ENCODE results near the gene C20orf204.

C20orf204 gene

DNA sequence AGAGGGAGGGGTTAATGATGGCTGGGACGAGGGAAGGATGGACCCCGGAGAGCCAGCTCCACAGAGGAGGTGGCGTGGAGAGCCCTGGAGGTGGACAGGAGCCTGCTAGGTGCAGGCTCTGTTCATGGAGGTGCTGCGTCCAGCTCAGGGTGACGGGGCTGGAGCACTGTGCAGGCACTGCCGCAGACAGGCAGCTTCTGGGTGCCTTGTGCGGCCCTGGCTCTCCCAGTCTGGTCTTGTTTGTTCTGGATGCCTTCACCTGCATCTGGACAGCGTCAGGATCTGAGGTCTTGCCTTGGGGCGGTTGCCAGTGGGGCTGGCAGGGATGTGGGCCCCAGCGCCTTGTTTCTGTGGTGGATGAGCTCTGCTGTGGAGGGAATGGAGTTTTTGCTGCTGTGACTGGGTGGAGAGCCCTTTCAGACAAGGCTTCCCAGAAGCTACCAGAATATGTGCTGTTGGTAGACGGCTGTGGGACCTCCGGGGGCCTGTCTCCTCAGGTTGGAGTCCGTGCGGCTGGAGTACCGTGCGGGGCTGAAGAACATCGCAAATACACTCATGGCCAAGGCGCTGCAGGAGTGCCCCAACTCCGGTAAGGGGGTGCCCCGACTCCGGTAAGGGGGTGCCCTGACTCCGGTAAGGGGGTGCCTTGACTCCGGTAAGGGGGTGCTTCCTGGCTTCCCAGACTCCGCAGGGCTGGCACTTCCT, 7.8 kb upstream of the C20orf204 start:
- no peak for DNase-seq (ENCODE audit: low spot score)

DNA sequence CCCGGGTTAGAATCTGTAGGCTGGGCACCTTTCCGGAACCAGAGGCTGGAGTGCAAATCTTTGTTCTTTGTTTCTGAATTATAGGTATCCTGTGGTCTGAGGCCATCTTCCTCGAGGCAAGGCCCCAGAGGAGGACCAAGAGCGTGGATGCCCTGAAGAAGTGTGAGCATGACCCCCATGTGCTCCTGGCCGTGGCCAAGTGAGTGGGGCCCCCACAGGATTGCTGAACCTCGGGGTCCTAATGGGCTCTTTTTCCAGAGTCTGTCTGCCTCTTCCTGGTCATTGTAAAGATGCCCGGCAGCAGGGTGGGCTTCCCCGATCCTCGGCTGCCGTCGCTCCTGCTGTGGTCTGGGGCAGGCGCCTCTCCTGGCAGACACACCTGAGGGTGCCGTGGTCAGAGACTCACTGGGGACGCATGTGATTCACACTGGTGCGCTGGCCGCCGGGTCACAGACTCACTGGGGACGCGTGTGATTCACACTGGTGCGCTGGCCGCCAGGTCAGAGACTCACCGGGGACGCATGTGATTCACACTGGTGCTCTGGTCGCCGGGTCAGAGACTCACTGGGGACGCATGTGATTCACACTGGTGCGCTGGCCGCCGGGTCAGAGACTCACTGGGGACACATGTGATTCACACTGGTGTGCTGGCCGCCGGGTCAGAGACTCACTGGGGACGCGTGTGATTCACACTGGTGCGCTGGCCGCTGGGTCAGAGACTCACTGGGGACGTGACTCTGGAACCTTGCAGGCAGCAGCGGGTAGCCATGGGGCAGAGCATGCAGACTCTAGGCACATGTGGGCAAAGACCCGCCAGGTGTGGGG, 6.5 kb upstream of the C20orf204 start:
- no peak for DNase-seq (ENCODE audit: low spot score)

DNA sequence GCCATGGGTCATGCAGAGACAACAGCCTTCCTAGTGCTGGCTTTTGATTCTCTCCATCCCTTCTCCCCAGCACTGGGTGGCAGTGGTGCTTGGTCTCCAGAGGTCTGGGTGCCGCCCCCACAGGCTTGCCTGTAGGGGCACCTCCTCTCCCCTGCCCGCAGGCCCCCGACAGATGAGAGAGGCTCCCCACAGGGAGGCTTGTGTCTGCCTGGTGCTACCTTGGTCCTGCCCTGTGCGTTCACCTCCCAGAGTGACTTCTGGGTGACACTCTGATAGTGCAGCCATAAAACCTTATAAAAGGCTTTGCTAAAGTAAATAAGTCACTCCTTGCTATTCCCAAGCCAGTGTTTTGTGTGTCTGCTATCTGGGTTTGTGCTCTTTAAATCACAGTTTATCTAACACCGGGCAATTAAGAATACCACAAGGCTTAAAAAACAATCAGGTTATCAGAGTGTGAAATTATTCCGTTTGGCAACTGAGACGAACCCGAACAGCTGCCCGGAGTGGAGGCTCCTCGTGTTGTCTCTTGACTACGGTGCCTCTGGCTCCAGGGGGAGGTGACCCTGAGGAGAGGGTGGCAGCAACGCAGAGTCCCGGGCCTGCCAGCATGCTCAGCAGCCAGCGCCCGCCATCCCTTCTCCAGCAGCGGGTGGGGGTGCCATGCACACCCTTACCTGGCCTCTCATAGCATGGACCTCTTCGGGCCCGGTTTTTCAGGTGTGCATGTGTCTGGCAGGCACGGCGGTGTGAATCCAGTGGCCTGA, 5.4 kb upstream of the C20orf204 start:
- DNase-seq (ENCODE audit: low spot score), result no peak

DNA sequence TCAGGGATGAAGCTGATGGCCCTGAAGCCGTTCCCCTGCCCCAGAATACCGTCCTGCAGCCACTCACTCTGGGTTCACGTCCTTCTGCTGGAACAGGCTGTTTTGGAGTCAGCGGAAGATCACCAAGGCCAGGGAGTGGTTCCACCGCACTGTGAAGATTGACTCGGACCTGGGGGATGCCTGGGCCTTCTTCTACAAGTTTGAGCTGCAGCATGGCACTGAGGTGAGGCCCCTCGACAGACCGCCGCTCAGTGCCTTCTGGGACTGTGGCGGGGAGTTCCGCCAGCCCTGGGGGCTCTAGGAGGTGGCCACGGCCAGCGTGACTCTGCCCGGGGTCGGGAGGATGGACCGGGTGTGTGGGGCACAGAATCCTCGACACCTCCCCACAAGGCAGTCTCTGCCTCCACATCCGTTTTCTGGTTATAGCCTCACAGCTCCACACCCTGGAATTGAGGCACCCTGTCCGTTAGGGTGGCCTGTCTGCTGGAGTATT, 4.1 kb upstream of the C20orf204 start:
- DNase-seq (ENCODE audit: low spot score), result no peak

DNA sequence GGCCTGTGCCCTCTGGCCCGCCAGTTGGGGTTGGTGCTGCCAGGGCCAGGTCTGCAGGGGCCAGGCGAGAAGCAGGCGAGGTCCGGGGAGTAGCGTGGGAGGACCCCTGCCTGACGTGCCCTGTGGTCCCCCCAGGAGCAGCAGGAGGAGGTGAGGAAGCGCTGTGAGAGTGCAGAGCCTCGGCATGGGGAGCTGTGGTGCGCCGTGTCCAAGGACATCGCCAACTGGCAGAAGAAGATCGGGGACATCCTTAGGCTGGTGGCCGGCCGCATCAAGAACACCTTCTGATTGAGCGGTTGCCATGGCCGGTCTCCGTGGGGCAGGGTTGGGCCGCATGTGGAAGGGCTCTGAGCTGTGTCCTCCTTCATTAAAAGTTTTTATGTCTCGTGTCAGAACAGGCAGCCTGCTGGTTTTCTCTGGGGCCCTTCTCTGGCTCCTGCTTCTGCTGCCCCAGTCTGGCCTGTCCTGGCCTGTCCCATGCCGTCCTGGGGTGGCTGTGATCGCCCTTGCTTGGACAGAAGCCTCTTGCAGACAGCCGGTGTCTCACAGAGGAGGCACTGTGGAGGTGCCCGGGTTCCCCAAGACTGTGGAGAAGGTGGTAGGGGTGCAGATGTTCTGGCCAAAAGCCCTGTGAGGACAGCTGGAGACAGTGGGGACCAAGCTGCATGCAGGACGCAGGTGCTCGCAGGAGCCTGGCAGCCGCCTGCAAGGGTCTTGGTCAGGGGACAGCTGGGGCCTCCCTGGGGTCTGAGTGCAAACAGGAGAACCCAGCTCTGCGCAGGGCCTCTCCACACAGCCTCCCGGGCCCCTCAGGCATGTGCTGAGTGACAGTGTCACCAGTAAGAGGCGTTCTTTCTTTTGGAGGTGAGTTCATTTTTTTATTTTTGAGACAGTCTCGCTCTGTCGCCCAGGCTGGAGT, 3.0 kb upstream of the C20orf204 start:
- no peak for DNase-seq (ENCODE audit: low spot score)

DNA sequence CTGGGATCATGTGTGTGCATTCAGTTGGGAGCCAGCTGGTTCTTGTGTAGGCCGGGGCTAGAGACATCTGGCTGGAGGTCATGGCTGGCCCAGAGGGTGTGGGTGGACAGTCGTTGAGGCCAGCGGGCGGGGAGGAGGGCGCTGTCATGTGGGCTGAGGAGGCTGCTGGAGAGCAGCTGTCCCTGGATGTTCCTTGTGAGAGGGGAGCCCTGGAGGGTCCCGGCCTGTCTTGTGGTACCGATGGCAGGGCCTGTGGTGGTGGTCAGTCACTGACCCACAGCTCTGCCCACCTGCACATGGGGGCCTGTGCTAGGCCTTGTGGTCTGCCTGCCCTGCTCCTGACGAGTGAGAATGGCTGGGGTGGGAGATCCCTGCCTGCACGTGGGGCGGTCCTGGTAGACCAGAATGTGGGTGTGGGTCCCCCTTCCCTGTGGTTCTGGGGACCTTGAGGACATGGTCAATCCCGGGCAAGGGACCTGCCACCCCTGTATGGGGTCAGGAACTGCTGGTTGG, 1.9 kb upstream of the C20orf204 start:
- DNase-seq (ENCODE audit: low spot score), result no peak

DNA sequence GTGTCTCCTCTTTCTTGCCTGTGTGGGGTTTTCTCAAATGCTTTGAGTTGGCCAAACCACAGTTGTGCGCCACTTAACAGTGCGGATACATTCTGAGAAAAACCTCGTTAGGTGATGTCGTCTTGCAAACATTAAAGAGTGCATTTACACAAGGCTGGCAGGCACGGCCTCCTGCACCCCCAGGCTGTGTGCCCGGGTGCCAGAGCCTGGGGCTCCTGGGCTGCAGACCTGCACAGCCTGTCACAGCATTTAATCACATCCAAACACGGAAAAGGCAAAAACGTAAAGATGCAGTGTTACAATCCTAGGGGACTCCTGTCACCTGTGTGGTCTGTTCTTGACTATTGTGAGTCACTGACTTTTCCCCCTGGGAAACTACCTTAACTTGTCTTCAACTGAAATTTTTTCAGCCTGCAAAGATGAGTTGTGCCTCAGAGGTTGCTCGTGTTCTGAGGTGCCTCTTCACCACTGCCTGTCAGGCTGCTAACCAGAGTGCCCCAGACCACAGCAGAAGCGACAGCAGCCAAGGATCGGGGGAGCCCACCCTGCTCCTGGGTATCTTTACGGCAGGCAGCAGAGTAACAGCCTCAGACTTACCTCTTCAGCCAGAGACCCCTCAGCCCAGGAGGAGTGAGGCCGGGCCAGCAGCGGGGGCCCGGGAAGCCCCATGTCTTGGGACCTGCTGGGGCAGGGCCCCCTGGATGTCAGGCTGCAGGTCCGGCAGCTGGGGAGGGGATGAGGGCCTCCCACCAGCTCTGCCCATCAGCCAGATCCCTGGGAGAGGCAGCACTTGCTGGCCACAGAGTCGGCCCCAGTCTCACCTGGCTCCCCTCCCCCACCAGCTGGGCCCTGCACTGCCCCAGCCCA, 683 bp upstream of the C20orf204 start:
- DNase-seq (ENCODE audit: low spot score), result no peak

DNA sequence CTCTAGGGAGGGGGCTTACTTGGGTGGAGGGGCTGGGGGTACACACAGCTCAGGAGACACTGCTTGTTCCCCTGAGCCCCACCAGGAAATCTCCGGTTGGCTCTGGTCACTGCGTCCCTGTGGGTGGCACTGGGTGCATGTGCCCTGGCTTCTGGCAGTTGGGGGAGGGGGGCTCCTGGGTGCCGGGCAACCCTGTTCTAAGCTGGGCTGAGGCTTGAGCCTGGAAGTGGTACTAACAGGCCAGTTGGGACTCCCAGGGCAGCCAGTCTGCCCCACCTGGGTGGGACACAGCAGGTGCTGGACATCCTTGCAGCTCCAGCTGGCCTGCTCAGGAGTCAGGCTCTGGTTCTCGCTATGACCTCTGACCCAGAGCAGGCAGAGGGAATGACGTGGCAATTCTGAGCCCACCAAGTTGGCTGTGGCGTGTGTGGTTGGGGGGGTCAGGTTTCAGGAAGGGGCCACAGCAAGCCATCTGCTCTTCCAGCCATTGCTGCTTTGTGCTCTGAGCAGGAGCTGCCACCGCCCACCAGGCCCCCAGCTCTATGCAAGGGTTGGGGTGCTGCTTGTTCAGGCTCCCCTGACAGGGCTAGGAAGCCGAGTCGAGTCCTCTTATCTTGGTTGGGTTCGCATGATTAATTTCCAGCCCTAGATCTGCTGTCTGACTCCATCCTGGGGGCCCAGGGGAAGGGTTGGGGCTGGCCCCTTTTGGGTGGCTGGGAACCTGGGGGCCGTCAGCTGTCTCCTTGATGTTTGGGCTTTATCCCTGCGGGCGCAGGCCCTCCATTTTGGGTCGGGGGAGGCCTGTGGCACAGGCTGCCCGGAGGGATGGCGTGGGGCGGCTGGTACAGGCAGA, 590 bp downstream of the C20orf204 start:
- no peak for DNase-seq (ENCODE audit: low spot score)

DNA sequence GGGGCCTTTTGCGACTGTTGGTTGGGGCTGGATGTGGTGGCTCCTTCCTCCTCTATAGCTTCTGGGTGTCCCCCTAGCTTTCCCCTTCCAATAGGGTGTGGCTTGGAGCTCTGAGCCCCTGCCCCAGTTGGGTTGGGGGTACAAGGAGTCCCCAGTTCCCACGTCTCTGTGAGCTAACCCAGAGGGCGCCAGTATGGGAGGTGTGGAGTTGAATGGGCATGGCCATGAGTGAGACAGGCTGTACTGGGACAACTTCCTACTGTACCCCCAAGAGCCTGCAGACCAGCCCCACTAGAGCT, 1.2 kb downstream of the C20orf204 start:
- no peak for DNase-seq (ENCODE audit: low spot score)

DNA sequence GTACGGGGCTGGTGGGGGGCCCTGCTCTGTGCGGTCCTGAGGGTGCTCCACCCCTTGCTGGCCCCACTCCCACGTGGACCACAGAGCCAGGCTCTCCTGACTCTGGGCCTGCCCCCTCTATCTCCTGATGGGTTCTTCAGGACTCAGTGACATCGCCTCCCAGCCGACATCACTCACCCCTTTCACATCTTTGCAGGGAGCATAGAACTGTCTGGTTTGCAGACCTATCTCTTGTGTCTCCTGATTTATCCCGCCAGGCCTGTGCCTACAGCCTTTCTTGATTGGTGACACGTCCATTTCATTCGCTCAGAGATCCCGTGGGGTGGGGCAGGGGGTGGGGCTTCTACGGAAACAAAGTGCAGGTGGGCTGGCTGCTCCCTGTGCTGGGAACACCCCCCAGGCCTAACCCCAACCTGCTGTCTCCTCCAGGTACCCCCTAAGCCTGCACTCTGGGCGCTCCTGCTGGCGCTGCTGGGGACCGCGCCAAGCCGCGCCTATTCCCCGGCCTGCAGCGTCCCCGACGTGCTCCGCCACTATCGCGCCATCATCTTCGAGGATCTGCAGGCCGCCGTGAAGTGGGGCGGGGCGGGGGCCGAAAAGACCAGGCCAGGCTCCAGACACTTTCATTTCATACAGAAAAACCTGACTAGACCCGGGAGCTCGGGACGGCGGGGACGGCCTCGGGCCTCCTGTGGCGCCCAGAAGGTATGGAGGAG, 1.7 kb downstream of the C20orf204 start:
- peak; percentile 53 for DNase-seq (ENCODE audit: low spot score)

DNA sequence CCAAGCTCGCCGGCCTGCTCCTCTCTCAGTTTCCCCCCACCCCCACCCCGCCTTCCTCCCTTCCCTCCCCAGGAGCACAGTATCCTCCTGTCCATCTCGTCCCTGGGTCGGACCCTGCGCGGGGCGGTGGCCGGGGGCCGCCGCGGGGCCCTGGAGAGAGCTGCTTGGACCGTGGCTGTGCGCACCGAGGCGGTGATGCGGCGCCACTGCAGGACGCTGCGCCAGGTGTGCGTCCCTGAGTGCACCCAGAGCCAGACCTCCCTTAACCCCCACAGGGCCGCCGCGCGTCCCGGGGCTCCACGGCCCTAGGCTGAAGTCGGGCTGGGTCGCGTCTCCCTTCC, 2.2 kb downstream of the C20orf204 start:
- peak; percentile 72 for DNase-seq (ENCODE audit: low spot score)

DNA sequence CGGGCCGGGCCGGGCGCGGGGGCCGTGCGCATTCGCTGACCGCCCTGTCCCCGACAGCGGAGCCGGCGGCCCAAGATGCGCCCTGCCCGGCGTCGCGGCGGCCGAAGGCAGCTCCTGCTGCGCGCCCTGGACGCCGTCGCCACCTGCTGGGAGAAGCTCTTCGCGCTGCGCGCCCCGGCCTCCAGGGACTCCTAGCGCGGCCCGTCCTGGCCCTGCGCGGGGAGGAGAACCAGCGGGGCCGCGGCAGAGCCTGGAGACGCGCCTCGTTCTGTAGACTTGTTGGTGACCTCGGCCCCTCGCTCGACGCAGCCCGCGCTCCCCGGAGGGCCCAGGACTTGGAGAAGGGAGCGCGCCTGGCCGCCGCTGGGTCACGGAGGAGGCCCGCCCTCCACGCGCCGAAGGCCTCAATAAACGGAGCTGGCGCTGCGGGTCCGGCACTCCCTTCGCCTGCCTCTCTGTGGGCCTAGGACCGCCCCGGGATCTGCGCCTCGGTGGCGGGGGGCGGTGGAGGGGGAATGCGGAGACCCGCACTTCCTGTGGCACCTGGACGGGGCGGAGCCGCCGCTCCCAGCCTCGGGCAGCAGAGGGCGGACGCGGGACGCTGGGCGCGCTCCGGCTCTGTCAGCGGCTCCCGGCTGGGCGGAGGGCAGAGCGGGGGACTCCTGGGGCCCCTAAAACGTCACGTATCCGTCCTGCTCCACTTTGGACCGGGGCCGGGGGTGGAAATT, 2.7 kb downstream of the C20orf204 start:
- peak; percentile 90 for DNase-seq (ENCODE audit: low spot score)

DNA sequence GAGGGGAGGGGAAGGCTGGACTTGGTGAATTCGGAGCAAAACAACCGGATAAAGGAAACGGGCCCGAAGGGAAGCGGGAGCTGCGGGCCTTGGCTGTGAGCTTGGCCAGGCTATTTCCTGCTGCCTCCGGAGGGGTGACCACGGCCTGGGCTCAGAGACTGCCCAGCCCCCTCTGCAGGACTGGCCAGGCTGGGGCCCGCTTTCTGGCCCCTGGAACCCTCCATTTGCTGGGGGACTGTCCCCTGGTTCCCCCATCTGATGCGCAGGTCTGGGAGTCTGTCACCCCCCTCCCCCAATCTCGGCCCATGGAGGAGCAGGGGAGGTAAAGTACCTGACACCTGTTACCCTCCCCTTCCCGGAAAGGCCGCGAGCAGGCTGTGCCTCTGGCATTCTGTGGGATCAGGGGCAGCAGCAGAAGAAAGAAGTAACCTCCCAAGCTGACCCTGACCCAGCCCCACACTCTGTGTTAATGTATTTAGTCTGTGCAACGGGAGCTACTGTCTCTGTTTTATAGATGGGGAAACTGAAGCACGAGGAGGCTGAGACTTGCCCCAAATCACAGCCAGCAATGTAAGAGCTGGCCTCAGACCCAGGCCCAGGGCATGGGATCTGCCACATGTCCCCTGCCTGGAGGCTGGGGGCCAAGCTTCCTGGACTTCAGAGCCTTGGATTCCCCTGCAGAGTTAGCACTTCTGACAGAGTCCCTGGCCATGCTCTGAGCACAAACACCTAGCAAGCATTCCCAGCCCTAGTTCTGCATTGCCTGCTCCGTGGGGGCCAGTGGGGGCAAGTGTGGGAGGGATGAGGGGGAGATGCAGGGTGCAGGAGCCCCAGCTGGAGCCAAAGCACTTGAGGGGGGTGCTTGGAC, 3.5 kb downstream of the C20orf204 start:
- DNase-seq (ENCODE audit: low spot score), result no peak

DNA sequence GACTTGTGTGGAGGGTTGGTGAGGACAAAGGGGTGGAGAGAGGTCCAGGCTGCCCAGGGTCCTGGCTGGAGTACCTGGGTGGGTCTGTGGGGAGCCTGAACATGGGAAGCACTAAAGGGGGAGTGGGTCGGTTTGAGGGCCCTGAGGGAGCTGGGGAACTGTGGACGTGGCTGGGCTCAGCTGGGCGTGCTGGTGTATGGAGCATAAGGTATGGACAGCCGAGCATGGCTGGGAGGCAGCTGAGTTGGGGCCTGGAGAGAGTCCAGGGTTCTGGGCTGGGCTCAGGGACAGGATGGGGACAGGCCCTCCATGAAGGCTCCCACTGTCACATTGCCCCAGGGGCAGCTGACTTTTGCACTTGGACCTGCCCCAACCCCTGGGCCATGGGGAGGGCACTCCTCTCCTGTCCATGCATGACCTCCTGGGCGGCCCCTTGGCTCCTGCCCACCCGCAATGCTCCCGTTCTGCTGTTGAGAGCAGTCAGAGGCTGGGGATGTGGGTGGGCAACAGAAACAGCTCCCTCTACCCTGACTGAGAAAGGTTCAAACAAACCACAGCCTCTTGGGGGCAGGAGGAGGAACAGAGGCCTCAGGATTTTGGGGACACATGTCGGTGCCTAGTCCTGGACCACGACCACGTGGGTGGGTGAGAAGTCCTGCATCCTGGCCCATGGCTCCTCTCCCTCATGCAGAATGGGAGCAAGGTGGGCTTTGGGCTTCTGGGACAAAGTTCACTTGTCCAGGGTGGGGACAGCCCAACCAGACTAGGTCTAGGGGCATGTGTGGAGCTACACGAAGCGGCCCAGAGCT, 4.5 kb downstream of the C20orf204 start:
- no peak for DNase-seq (ENCODE audit: low spot score)

DNA sequence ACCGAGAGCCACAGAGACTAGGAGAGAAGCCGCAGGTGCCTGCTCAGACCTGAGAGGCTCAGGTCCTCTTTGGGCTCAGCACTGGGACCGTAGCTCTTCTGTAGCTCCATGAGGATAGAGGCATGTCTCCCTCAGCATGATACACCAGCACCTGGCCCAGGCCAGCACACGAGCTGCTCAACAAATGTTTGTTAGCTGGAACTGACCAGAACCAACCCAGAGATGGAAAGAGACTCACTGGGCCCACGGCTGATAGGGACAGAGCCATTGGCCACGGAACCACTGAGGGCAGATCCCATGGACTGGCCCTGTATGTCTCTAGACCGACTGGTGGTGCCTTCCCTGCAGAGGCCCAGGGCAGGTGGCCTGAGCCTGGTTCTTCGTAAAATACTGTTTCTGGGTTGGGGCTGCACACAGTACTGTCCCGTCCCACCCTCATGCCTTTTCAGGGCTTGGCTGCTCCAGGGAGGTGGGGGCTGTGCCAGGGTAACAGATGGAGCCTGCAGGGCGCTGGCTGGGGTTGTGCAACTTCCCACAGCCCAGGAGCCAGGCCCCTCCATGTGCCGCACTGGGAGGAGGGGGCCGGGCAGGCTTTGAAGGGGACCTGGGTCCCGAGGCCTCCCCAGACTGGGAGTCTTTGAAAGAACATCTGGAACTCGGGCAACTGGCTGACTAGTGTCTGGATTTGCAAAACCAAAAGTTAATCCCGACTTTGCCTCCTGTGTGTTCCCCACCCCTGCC, 5.2 kb downstream of the C20orf204 start:
- no peak for DNase-seq (ENCODE audit: low spot score)

DNA sequence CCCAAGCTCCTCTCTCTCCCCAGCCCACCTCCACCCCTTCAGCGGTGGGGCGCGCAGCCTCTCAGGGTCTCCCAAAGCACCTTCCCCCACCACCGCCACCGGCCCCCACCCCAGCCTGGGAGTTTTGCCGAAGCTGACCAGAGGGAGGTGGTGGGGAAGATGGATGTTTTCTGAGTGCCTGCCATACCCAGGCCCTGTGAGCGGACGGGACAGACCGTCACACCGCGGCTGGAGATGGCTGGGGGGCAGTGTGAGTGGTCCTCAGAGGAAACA, 5.7 kb downstream of the C20orf204 start:
- no peak for DNase-seq (ENCODE audit: low spot score)
